Measurements from ENCODE around the gene SCN3A. TPM values are rescaled to one million over a fixed set of nuclear protein-coding genes. Genes with fewer than 3 reads are reported as not detected.

SCN3A gene
- total and polyA plus RNA-seq, 2 donors (not counting 3 experiments of a cell fraction or from before 2014, with no cell fraction given) = not detected

GRCh38 chr2:165078913-165079312 lies 124.9 kb downstream of the SCN3A start:
- Histone ChIP-seq H3K27ac (ENCODE audit: insufficient read depth, low read depth, low read length) (no peak overlapping the region), H3K4me3 (replicated peaks in 1 of 3; ENCODE audit: insufficient read depth in 1 of 3, low read depth in 1 of 3, low read length in 3 of 3) (no peak overlapping the region), H3K79me2 (ENCODE audit: control insufficient read depth, insufficient read depth, low read length) (no peaks in the 10 kb centered on the region), H2AFZ (ENCODE audit: low read depth, low read length) (no peak overlapping the region), H3K36me3 (ENCODE audit: control insufficient read depth in 2 of 2, extremely low read depth in 1 of 2, insufficient read depth in 2 of 2, low read length in 2 of 2) (no peaks in the 10 kb centered on the region), H3K9me3 (replicated peaks; ENCODE audit: control insufficient read depth, insufficient read depth, low read length) (no peaks in the 10 kb centered on the region), H3K4me2 (ENCODE audit: insufficient read depth, low read length) (no peak overlapping the region), H4K20me1 (replicated peaks; ENCODE audit: control insufficient read depth, extremely low read depth, insufficient read depth, low read length) (no peaks in the 10 kb centered on the region), H3K27me3 (ENCODE audit: control insufficient read depth in 2 of 2, insufficient read depth in 2 of 2, low read length in 2 of 2) (no peaks in the 10 kb centered on the region), H3K4me1 (ENCODE audit: control insufficient read depth, extremely low read depth, insufficient read depth, low read length) (no peaks in the 10 kb centered on the region), H3K9me1 (replicated peaks; ENCODE audit: control insufficient read depth, extremely low read depth, insufficient read depth, low read length) (no peaks in the 10 kb centered on the region), H3K9ac (replicated peaks; ENCODE audit: extremely low read depth, insufficient read depth, low read length) (no peak overlapping the region)
- BruUV-seq (replicated peaks) = no TSS peak
- DNase-seq (ENCODE audit: low read depth, low spot score) (no peak), FAIRE-seq (no peak)
- TF ChIP-seq, protein P1, sequence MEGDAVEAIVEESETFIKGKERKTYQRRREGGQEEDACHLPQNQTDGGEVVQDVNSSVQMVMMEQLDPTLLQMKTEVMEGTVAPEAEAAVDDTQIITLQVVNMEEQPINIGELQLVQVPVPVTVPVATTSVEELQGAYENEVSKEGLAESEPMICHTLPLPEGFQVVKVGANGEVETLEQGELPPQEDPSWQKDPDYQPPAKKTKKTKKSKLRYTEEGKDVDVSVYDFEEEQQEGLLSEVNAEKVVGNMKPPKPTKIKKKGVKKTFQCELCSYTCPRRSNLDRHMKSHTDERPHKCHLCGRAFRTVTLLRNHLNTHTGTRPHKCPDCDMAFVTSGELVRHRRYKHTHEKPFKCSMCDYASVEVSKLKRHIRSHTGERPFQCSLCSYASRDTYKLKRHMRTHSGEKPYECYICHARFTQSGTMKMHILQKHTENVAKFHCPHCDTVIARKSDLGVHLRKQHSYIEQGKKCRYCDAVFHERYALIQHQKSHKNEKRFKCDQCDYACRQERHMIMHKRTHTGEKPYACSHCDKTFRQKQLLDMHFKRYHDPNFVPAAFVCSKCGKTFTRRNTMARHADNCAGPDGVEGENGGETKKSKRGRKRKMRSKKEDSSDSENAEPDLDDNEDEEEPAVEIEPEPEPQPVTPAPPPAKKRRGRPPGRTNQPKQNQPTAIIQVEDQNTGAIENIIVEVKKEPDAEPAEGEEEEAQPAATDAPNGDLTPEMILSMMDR (IDR thresholded peaks at IDR 0.05; ENCODE audit: extremely low read depth in 1 of 2, insufficient read depth in 1 of 2, low read depth in 1 of 2, low read length in 2 of 2) = no peak
- TF ChIP-seq POLR2AphosphoS5 (IDR thresholded peaks at IDR 0.05; ENCODE audit: insufficient read depth, low read depth, low read length) = no peak
- TF ChIP-seq JUN (IDR thresholded peaks at IDR 0.05; ENCODE audit: borderline replicate concordance, insufficient read depth, insufficient read length, low read depth) = no peak
- TF ChIP-seq GATA2 (IDR thresholded peaks at IDR 0.05; ENCODE audit: insufficient read depth, insufficient read length, low read depth, low read length) = no peak
- no peak for TF ChIP-seq MYC (IDR thresholded peaks at IDR 0.05; ENCODE audit: low read depth, low read length)
- TF ChIP-seq FOS (IDR thresholded peaks at IDR 0.05; ENCODE audit: borderline replicate concordance, insufficient read depth, low read length) = no peak
- no peak for TF ChIP-seq MAX (IDR thresholded peaks at IDR 0.05; ENCODE audit: insufficient read depth, insufficient read length)
- TF ChIP-seq EZH2 (IDR thresholded peaks at IDR 0.05; ENCODE audit: borderline replicate concordance, low read depth, low read length, severe bottlenecking) = no peak
- no peak for TF ChIP-seq POLR2A (IDR thresholded peaks at IDR 0.05; ENCODE audit: low read depth, low read length)
- ChIA-PET POLR2A (no interaction called here), CTCF (no interaction called here)
- intact Hi-C loops (cut with micrococcal nuclease) (no loop called here), dilution Hi-C loops (cut with MboI; ENCODE audit: extremely low pct_ligation_motif_present, low sequenced_read_pairs) (no loop called here)
